Measurements from ENCODE around the gene MRTFA.

GRCh38 chr22:40636380-40637182 lies at the start of gene MRTFA:
- peak in 1 of 5 experiments; percentile 15 for TF ChIP-seq CTCF (IDR thresholded peaks at IDR 0.05)
- TF ChIP-seq POLR2A (IDR thresholded peaks at IDR 0.05), result peak; percentile 99
